HepG2 (cell line): Measurements from ENCODE around the gene MIOS. TPM values are rescaled to one million over a fixed set of nuclear protein-coding genes. Genes with fewer than 3 reads are reported as not detected.

Source experiments
- ATAC-seq: fragments of 200-7000 bp; cut with Tn5 transposase; 3 replicates; pipeline ENCODE4 v1.9.1; 2020; ENCODE audit warnings: mild to moderate bottlenecking, moderate library complexity
- BruUV-seq: library from RNA; stranded (reverse); fragments of 400-500 nt; replicated peaks from 2 replicates; lab custom pipeline; 2021; lab: Mats Ljungman, UMichigan
- CTCF ChIA-PET: fragments of 300-600 bp; formaldehyde crosslinking; extraction: SDS; loops from one replicate; lab custom pipeline; 2021; ENCODE audit warnings: low total read pairs, inconsistent platforms, low intra/inter-chr PET ratio; lab: Yijun Ruan, JAX
- POLR2A ChIA-PET: fragments of 350-600 bp; sonication (Branson Sonifier 250); formaldehyde crosslinking; loops from one replicate; lab custom pipeline; 2020; ENCODE audit warnings: antibody characterized with exemption, inconsistent platforms; lab: Yijun Ruan, JAX
- DNase-seq: peaks from one replicate; pipeline ENCODE4 v3.0.0-alpha.2; 2015; ENCODE audit warnings: low spot score
- FAIRE-seq: peaks from 3 replicates; lab custom pipeline; 2011; peaks lifted over from hg19 to GRCh38; lab: Jason Lieb, UNC
- H2AFZ ChIP-seq: one replicate; pipeline ENCODE4 v1.6.1; 2011; ENCODE audit warnings: low read length, inconsistent platforms
- H3K27ac ChIP-seq: fragments of 300-600 bp; 3 replicates; pipeline ENCODE4 v1.8.0; 2011; ENCODE audit warnings: mixed run types, mild to moderate bottlenecking, mixed read lengths, low read length, inconsistent platforms; ENCODE audit not compliant: insufficient read depth; ENCODE audit errors: extremely low read length
- H3K27me3 ChIP-seq, 2 experiments: fragments of 200-600 bp in 1 of 2; 2 replicates in 1 of 2; 3 replicates in 1 of 2; pipeline versions ENCODE4 v1.6.0 to v1.8.0; 2011; ENCODE audit warnings: low read length in 2 of 2, mild to moderate bottlenecking in 2 of 2, moderate library complexity in 2 of 2, inconsistent platforms in 1 of 2; ENCODE audit not compliant: insufficient read depth in 2 of 2, control insufficient read depth in 1 of 2
- H3K36me3 ChIP-seq, 2 experiments: fragments of 200-600 bp in 1 of 2; replicated peaks in 1 of 2; 2 replicates in 1 of 2; 3 replicates in 1 of 2; pipeline versions ENCODE4 v1.5.1 to v1.8.0; 2011; ENCODE audit warnings: low read length in 2 of 2, inconsistent platforms in 1 of 2; ENCODE audit not compliant: insufficient read depth in 2 of 2, control insufficient read depth in 1 of 2
- H3K4me1 ChIP-seq: 2 replicates; pipeline ENCODE4 v1.5.1; 2012; ENCODE audit warnings: low read length, inconsistent platforms; ENCODE audit not compliant: insufficient read depth
- H3K4me2 ChIP-seq: 2 replicates; pipeline ENCODE4 v1.6.0; 2011; ENCODE audit warnings: low read depth, low read length, inconsistent platforms
- H3K4me3 ChIP-seq, 3 experiments: fragments of 200-600 bp in 1 of 3; sonication (generic), shearing (Covaris generic) in 1 of 3; replicated peaks in 1 of 3; 2 replicates each; pipeline ENCODE4 v1.5.1; 2011 to 2016; ENCODE audit warnings: low read length in 3 of 3, inconsistent platforms in 2 of 3, low read depth in 2 of 3, mild to moderate bottlenecking in 2 of 3, control low read depth in 1 of 3, mixed read lengths in 1 of 3; ENCODE audit not compliant: insufficient read depth in 1 of 3
- H3K79me2 ChIP-seq: one replicate; pipeline ENCODE4 v1.6.1; 2011; ENCODE audit warnings: low read length, inconsistent platforms; ENCODE audit not compliant: insufficient read depth
- H3K9ac ChIP-seq: 2 replicates; pipeline ENCODE4 v1.6.0; 2011; ENCODE audit warnings: mild to moderate bottlenecking, low read depth, low read length, inconsistent platforms; ENCODE audit not compliant: insufficient read depth
- H3K9me3 ChIP-seq: 2 replicates; pipeline ENCODE4 v1.5.1; 2012; ENCODE audit warnings: mild to moderate bottlenecking, low read length
- H4K20me1 ChIP-seq: 2 replicates; pipeline ENCODE4 v1.6.0; 2011; ENCODE audit warnings: inconsistent platforms, mild to moderate bottlenecking, low read length, moderate library complexity; ENCODE audit not compliant: insufficient read depth
- CHD2 ChIP-seq: IDR thresholded peaks from 2 replicates; pipeline ENCODE4 v1.6.1; 2011; ENCODE audit warnings: low read depth, low read length, improper control_type of control experiment
- GATAD1 ChIP-seq: IDR thresholded peaks from 2 replicates; pipeline ENCODE4 v1.6.1; 2016; ENCODE audit warnings: missing genetic modification reagents, missing compliant biosample characterization
- SRSF9 ChIP-seq: fragments of 200-400 bp; formaldehyde crosslinking; IDR thresholded peaks from 2 replicates; pipeline ENCODE4 v1.6.1; 2018; ENCODE audit warnings: borderline replicate concordance, mild to moderate bottlenecking, low read depth, low read length; ENCODE audit not compliant: insufficient read depth, poor library complexity, severe bottlenecking
- ZNF180 ChIP-seq: sonication (generic); formaldehyde crosslinking; IDR thresholded peaks from 2 replicates; pipeline ENCODE4 v1.4.0; 2020; ENCODE audit warnings: low read depth, missing genetic modification reagents, borderline replicate concordance
- ZNF224 ChIP-seq: sonication (generic); formaldehyde crosslinking; IDR thresholded peaks from 2 replicates; pipeline ENCODE4 v1.5.0; 2020; ENCODE audit warnings: mild to moderate bottlenecking, missing genetic modification reagents
- ZNF530 ChIP-seq: sonication (generic); formaldehyde crosslinking; IDR thresholded peaks from 2 replicates; pipeline ENCODE4 v1.5.0; 2020; ENCODE audit warnings: low read depth, mild to moderate bottlenecking, missing genetic modification reagents
- WGBS: methylation state at CpG from one replicate; pipeline ENCODE4 v1.1.6; 2017; ENCODE audit warnings: low lambda C conversion rate; 5-methylcytosine and 5-hydroxymethylcytosine counted together
- in situ Hi-C: cut with HindIII; loops from 2 replicates; pipeline ENCODE4 v1.10.0; 2017; ENCODE audit warnings: low pct_unique_long_range_greater_than_20kb; ENCODE audit not compliant: extremely low pct_ligation_motif_present
- intact Hi-C: fragments of 100-400 bp; cut with micrococcal nuclease; formaldehyde crosslinking; loops from one replicate; pipeline ENCODE4 v1.10.0; 2022; ENCODE audit not compliant: unreplicated experiment
- polyA plus RNA-seq, 8 experiments: library from polyadenylated mRNA; depleted of rRNA in 3 of 8; stranded (reverse) in 7 of 8; unstranded in 1 of 8; fragments of >200 nt; fragmentation: Illumina TruSeq in 4 of 8; extraction: Trizol in 4 of 8; gene quantifications; 2 replicates each; pipeline versions ENCODE4 v1.2.1 to v1.2.3, GENCODE V29; 2011 to 2016; ENCODE audit warnings: low read depth in 4 of 8, missing spikeins in 1 of 8, mixed read lengths in 1 of 8; ENCODE audit not compliant: insufficient read depth in 1 of 8
- total RNA-seq, 5 experiments: library from RNA; depleted of rRNA; stranded (reverse); fragments of >200 nt; fragmentation: Illumina TruSeq; extraction: Trizol; gene quantifications; 2 replicates each; pipeline ENCODE4 v1.2.3, GENCODE V29; 2016; ENCODE audit warnings: low read depth in 1 of 5
- TF ChIP-seq, protein P1 (sequence below): sonication (generic); formaldehyde crosslinking; IDR thresholded peaks from 2 replicates; pipeline ENCODE4 v1.9.0; 2021; ENCODE audit warnings: missing genetic modification reagents, borderline replicate concordance
- TF ChIP-seq, protein P2 (sequence below): sonication (generic); formaldehyde crosslinking; IDR thresholded peaks from 2 replicates; pipeline ENCODE4 v1.4.0; 2020; ENCODE audit warnings: missing genetic modification reagents, borderline replicate concordance
- TF ChIP-seq, protein P3 (sequence below): sonication (generic); formaldehyde crosslinking; IDR thresholded peaks from 2 replicates; pipeline ENCODE4 v1.9.0; 2022; ENCODE audit warnings: low read depth, missing genetic modification reagents

MIOS gene
- total and polyA plus RNA-seq, 2 of the 13 experiments (the other 11 are each of a cell fraction or from before 2014, with no cell fraction given), result 15.2 to 33.5 TPM

DNA sequence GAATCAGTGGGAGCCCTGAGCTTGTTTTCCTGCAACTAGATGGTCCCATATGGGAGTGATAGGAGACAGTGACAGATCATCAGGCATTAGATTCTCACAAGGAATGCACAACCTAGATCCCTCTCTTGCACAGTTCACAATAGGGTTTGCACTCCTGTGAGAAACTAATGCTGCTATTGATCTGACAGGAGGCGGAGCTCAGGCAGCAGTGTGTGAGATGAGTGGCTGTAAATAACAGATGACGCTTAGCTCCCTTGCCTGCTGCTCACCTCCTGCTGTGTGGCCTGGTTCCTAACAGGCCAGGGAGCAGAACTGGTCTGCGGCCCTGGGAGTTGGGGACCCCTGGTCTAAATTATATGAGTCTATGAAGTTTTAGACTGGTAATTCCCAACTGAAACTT lies 3.9 kb downstream of the MIOS start:
- no peak overlapping the region for H3K27ac ChIP-seq
- H3K36me3 ChIP-seq, result peaks cover 2 to 21% of the 10 kb centered on the region in 2 experiments; a peak in 3 of 5 replicates
- H3K9ac ChIP-seq, result no peak overlapping the region
- intact Hi-C loops, result no loop called here
- BruUV-seq, result no TSS peak
- no peak overlapping the region for H3K4me2 ChIP-seq
- ATAC-seq (no peak), DNase-seq (no peak), FAIRE-seq (no peak)
- peaks cover 31% of the 10 kb centered on the region for H3K4me1 ChIP-seq
- no peaks in the 10 kb centered on the region for H3K9me3 ChIP-seq
- ChIA-PET CTCF (no interaction called here), POLR2A (interaction anchor here (1.0 kb wide), 1 partner anchor 70 kb away, joined by 3 read pairs; the partner anchor contains the start of gene UMAD1)
- H2AFZ ChIP-seq, result no peak overlapping the region
- no peak overlapping the region for H3K4me3 ChIP-seq
- H3K79me2 ChIP-seq, result peaks cover 49% of the 10 kb centered on the region
- in situ Hi-C loops, result no loop called here
- WGBS, result 83% methylated on average over 3 of the region's 3 CpGs
- H3K27me3 ChIP-seq, result no peaks in the 10 kb centered on the region
- H4K20me1 ChIP-seq, result no peaks in the 10 kb centered on the region
- TF ChIP-seq CHD2, result no peak
- TF ChIP-seq, protein P1, sequence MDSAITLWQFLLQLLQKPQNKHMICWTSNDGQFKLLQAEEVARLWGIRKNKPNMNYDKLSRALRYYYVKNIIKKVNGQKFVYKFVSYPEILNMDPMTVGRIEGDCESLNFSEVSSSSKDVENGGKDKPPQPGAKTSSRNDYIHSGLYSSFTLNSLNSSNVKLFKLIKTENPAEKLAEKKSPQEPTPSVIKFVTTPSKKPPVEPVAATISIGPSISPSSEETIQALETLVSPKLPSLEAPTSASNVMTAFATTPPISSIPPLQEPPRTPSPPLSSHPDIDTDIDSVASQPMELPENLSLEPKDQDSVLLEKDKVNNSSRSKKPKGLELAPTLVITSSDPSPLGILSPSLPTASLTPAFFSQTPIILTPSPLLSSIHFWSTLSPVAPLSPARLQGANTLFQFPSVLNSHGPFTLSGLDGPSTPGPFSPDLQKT, result no peak
- no peak for TF ChIP-seq GATAD1
- no peak for TF ChIP-seq ZNF530 (CRISPR knock-in tag)
- no peak for TF ChIP-seq ZNF180 (CRISPR knock-in tag)
- TF ChIP-seq, protein P2, sequence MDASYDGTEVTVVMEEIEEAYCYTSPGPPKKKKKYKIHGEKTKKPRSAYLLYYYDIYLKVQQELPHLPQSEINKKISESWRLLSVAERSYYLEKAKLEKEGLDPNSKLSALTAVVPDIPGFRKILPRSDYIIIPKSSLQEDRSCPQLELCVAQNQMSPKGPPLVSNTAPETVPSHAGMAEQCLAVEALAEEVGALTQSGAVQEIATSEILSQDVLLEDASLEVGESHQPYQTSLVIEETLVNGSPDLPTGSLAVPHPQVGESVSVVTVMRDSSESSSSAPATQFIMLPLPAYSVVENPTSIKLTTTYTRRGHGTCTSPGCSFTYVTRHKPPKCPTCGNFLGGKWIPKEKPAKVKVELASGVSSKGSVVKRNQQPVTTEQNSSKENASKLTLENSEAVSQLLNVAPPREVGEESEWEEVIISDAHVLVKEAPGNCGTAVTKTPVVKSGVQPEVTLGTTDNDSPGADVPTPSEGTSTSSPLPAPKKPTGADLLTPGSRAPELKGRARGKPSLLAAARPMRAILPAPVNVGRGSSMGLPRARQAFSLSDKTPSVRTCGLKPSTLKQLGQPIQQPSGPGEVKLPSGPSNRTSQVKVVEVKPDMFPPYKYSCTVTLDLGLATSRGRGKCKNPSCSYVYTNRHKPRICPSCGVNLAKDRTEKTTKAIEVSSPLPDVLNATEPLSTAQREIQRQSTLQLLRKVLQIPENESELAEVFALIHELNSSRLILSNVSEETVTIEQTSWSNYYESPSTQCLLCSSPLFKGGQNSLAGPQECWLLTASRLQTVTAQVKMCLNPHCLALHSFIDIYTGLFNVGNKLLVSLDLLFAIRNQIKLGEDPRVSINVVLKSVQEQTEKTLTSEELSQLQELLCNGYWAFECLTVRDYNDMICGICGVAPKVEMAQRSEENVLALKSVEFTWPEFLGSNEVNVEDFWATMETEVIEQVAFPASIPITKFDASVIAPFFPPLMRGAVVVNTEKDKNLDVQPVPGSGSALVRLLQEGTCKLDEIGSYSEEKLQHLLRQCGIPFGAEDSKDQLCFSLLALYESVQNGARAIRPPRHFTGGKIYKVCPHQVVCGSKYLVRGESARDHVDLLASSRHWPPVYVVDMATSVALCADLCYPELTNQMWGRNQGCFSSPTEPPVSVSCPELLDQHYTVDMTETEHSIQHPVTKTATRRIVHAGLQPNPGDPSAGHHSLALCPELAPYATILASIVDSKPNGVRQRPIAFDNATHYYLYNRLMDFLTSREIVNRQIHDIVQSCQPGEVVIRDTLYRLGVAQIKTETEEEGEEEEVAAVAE (CRISPR knock-in tag), result no peak
- TF ChIP-seq SRSF9, result no peak
- no peak for TF ChIP-seq ZNF224
- TF ChIP-seq, protein P3, sequence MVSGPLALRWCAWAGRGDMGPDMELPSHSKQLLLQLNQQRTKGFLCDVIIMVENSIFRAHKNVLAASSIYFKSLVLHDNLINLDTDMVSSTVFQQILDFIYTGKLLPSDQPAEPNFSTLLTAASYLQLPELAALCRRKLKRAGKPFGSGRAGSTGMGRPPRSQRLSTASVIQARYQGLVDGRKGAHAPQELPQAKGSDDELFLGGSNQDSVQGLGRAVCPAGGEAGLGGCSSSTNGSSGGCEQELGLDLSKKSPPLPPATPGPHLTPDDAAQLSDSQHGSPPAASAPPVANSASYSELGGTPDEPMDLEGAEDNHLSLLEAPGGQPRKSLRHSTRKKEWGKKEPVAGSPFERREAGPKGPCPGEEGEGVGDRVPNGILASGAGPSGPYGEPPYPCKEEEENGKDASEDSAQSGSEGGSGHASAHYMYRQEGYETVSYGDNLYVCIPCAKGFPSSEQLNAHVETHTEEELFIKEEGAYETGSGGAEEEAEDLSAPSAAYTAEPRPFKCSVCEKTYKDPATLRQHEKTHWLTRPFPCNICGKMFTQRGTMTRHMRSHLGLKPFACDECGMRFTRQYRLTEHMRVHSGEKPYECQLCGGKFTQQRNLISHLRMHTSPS (CRISPR knock-in tag), result no peak
